ENCODE data around the gene LRRC7. TPM values are rescaled to one million over a fixed set of nuclear protein-coding genes. Genes with fewer than 3 reads are reported as not detected.

The LRRC7 gene
- total and polyA plus RNA-seq, 2 experiments from 2014 or later: 1.2 TPM; not detected in 1

- Histone ChIP-seq H3K36me3 (ENCODE audit: insufficient read depth) (no peaks in the 10 kb centered on the region), H2AFZ (no peak overlapping the region), H4K20me1 (replicated peaks; ENCODE audit: insufficient read depth) (no peaks in the 10 kb centered on the region), H3K4me2 (no peak overlapping the region), H3K4me3 (no peak overlapping the region), H3K27ac (ENCODE audit: low read depth) (no peak overlapping the region), H3F3A (replicated peaks; ENCODE audit: low read depth) (no peaks in the 10 kb centered on the region), H3K4me1 (ENCODE audit: insufficient read depth) (no peaks in the 10 kb centered on the region), H3K27me3 (ENCODE audit: insufficient read depth) (no peaks in the 10 kb centered on the region), H3K79me2 (replicated peaks; ENCODE audit: insufficient read depth) (no peaks in the 10 kb centered on the region), H3K9me2 (ENCODE audit: insufficient read depth) (no peaks in the 10 kb centered on the region; the same call in 1 of the 2 replicates)
- H3K9me3 Mint-ChIP-seq: no peaks in the 10 kb centered on the region
- peaks cover 3% of the 10 kb centered on the region; the same call in 1 of the 3 replicates for H3K4me1 Mint-ChIP-seq
- TF ChIP-seq EZH2phosphoT487 (IDR thresholded peaks at IDR 0.05; ENCODE audit: unreplicated experiment) (no peak), NANOG (IDR thresholded peaks at IDR 0.05; ENCODE audit: borderline replicate concordance) (no peak), ZNF114 (CRISPR knock-in tag; IDR thresholded peaks at IDR 0.05) (no peak), STAT1 (IDR thresholded peaks at IDR 0.05; ENCODE audit: unreplicated experiment) (no peak), JUNB (IDR thresholded peaks at IDR 0.05; ENCODE audit: unreplicated experiment) (no peak), ZNF462 (CRISPR knock-in tag; IDR thresholded peaks at IDR 0.05) (no peak), POLR2AphosphoS5 (IDR thresholded peaks at IDR 0.05; ENCODE audit: low read depth) (no peak), EZH2 (IDR thresholded peaks at IDR 0.05; ENCODE audit: low read depth, unreplicated experiment) (no peak)
- H3K4me3 Mint-ChIP-seq: no peak overlapping the region
- ATAC-seq (no peak), DNase-seq (ENCODE audit: low spot score) (no peak)
- H3K27me3 Mint-ChIP-seq (ENCODE audit: insufficient read depth, low read depth, poor library complexity): no peaks in the 10 kb centered on the region
- no peaks in the 10 kb centered on the region for H3K36me3 Mint-ChIP-seq (ENCODE audit: low read depth)
- H3K27ac Mint-ChIP-seq: no peak overlapping the region
Measured at GRCh38 chr1:69836971-69837636, 269.4 kb downstream of the LRRC7 start.
